Posterior cingulate gyrus (tissue), 11 donors: ENCODE data around the gene PITPNC1.
"Not testable (repeated sequence)": the region's sequence is repeated elsewhere in the genome, so short reads cannot be mapped to it uniquely, and the experiment has no call there.

Source experiments
- DNase-seq, 10 donors: peaks; one replicate each; pipeline versions ENCODE4 v3.0.0 to v3.0.0-alpha.2; 2020 to 2021; ENCODE audit warnings: mixed read lengths in 3 of 10
- intact Hi-C: fragments of 100-400 bp; cut with DNase I; formaldehyde crosslinking; loops from one replicate; pipeline ENCODE4 v1.15.1; 2023

The PITPNC1 gene

DNA sequence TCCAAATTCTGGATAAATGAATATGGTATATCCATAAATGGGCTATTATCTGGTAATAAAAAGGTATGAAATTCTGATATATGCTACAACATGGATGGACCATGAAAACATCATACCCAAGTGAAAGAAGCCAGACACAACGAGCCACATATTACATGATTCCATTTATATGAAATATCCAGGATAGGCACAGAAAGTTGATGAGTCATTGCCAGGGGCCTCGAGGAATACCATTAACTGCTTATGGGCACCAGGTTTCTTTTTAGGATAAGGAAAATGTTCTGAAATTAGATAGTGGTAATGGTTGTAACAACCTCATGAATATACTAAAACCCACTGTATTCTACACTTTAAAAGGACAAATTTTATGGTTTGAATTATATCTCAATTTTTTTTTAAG lies 123.2 kb downstream of the PITPNC1 start:
- no peak for DNase-seq
- intact Hi-C loops = no loop called here

GRCh38 chr17:67500677-67501300 lies 123.7 kb downstream of the PITPNC1 start:
- intact Hi-C loops = no loop called here

DNA sequence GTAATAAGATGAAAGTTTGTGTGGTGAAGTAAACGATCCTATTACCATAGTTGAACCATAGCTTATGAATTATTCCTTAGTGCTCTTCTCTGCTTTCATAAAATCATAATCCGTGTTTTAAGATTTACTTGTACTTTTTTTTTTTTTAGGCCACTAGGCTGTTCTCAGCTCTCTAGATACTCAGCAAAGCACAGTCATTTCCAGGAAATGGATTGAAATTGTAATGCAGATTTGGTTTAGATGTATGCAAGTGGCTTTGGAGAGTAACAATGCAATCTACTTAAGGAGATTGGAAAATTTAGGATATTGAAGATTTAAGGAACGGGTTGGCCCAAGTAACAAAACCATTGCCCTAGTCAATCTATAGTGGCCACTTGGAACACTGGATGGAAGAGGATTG lies 125.1 kb downstream of the PITPNC1 start:
- no peak for DNase-seq
- intact Hi-C loops = no loop called here

More at GRCh38 chr17:67500677-67501300, 123.7 kb downstream of the PITPNC1 start:
- DNase-seq = no peak

DNA sequence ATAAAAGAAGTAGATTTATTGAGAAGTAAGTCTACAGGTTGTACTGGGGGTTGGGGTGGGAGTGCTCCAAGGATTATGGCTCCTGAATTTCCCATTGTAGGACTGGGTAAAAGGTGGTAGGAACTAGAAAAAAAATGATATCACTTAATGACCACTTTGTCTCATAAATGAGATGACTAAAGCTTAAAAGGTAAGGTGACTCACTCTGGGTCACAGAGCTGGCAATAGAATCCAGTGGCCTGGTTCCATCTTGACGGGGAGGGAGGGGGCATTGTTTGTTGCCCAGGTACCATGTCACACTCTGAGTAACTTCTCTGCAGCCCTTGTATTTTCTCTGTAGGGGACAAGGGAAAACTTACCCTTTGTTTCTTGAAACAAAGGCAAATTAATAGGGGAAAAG lies 126.1 kb downstream of the PITPNC1 start:
- DNase-seq = no peak
- intact Hi-C loops = no loop called here

DNA sequence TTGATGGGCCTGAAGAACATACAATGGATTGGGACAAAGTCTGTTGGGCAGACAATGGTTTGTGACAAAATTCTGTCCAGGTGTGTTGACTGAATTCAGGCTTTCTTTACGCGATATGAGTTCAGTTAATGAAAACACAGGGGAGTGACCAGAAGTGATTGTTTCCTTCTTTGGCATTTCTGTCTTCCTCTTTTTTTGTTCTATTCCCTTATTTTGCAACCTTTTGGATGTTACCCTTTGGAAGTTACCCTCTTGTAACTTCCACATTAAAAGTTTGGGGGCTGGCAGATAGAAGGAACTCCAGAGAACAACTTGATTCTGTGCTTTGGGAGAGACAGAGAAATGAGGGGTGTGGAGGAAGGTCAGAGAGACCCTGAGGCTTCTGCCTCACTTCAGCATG lies 126.7 kb downstream of the PITPNC1 start:
- intact Hi-C loops = no loop called here
- DNase-seq = no peak

DNA sequence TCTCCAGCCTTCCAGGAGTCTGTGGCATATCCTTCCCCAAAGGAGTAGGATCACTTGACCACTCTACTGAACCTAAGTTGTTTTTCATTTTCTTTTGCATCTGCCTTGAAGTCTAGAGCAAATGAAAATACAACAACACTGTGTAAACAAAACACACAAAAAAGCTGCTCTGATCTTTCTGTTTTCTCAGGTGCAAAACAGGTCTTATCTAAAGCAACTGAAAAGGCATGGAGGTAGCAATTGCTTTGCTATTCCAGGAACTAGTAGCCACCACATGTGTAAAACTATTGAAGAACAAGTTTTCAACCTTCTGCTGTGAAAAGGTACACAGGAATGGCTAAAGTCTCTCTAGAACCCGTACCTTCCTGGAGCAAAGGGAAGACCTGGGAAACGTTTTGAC lies 127.1 kb downstream of the PITPNC1 start:
- intact Hi-C loops = no loop called here
- no peak for DNase-seq

DNA sequence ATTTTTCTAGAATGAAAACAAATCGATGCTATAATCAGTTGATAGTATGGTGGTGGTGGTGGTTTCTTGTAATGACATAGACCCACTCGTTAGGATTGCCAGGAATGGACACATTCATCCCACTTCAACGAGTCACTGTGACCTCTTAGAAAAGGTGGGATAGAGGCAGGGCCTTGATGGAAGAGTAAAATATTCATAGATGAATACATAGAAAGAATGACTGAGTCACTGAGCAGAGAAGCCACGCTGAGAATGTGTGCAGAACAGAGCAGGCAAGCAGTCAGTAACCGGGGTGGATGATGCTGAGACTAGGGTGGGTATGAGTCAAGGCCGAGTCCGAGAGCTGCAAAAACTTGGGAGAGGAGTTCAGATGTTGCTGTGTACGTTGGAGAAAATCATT lies 129.9 kb downstream of the PITPNC1 start:
- intact Hi-C loops = no loop called here
- DNase-seq = no peak

DNA sequence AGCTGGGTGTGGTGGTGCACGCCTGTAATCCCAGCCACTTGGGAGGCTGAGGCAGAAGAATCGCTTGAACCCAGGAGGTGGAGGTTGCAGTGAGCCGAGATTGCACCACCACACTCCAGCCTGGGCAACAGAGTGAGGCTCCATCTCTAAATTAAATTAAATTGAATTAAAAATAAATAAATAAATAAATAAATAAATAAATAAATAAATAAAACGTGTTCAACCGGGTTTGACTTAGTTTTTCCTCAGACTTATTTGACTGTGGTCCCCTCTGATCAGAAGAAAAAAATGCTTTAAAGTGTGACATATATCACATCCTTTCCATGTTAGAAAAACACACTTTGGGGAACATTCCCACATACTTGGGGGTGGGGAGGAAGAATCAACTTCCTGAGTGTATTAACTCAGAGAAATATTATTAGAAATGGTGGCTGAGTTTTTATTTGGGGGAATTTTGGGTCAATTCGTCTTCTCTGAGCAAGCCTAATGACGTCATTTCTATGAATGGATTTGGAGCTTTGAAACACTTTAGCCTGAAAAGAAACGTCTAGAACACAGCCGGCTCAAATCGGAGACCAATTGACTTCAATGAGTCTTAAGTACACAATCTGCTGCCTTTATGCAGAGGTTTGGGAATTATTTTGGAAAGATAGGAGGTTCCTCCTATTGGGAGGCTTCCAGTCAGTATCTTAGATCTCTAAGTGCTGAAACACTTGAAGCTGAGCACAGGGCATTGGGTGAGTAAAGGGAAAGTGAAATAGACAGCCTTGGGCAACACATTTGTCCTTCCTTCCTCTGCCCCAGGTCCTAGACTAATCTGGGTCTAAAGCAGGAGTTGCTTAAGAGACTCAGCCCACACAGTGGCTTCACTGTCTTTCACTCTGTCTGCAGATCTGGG lies 132.6 kb downstream of the PITPNC1 start:
- no peak for DNase-seq
- intact Hi-C loops = no loop called here

GRCh38 chr17:67511012-67511411 lies 133.9 kb downstream of the PITPNC1 start:
- intact Hi-C loops = no loop called here
- no peak for DNase-seq

- intact Hi-C loops = no loop called here
These were observed 134.7 kb downstream of the PITPNC1 start for GRCh38 chr17:67511804-67512203.

GRCh38 chr17:67514998-67515397 lies 137.9 kb downstream of the PITPNC1 start:
- DNase-seq = no peak
- intact Hi-C loops = no loop called here

More at GRCh38 chr17:67511804-67512203, 134.7 kb downstream of the PITPNC1 start:
- DNase-seq = no peak

GRCh38 chr17:67515490-67516083 lies 138.5 kb downstream of the PITPNC1 start:
- DNase-seq = no peak
- intact Hi-C loops = no loop called here

GRCh38 chr17:67516571-67516970 lies 139.5 kb downstream of the PITPNC1 start:
- intact Hi-C loops, DNase-seq: not testable (repeated sequence)

DNA sequence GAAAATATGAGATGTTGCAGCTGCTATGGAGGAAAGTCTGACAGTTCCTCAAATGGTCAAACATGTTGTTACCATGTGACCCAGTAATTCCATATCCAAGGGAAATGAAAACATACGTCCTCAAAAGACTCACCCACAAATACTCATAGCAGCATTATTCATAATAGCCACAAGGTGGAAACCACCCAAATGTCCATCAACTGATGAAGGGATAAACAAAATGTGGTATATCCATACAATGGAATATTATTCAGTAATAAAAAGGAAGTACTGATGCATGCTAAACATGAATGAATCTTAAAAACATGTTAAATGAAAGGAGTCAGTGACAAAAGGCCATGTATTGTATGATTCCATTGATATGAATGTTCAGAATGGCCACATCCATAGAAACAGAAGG lies 140.2 kb downstream of the PITPNC1 start:
- intact Hi-C loops = no loop called here
- DNase-seq = no peak

DNA sequence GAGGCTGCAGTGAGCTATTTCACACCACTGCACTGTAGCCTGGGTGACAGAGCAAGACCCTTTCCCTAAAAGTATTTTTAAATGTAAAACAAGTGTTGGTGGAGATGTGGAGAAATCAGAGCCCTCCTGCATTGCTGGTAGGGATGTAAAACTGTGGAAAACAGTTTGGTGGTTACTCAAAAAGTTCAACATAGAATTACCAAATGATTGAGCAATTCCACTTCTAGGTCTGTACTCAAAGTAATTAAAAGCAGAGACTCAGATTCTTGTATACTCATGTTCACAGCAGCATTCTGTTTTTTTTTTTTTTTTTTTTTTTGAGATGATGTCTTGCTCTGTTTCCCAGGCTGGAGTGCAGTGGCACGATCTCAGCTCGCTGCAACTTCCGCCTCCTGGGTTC lies 141.8 kb downstream of the PITPNC1 start:
- intact Hi-C loops = no loop called here
- DNase-seq = no peak

DNA sequence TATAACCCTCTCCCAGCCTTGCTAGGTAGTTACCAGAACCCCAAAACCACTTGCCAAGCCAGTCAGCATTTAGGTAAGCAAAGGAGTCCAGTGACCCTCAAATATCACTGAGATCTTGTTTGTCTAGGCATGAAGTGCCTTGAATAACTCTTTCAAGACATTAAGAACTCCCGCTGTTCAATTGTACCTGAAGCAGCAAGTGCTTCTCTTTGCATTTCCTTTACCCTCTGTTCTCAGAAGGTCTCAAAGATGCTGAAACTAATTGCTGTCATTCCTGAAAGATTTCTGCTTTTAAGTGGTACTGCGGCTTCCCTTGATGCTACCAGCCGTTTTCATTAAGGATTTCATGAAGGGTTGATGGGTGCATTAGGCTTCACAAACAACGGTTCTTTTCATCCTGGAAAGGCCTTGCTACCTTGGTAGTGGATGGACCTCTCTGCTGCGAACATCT lies 142.7 kb downstream of the PITPNC1 start:
- DNase-seq = no peak
- intact Hi-C loops = no loop called here

DNA sequence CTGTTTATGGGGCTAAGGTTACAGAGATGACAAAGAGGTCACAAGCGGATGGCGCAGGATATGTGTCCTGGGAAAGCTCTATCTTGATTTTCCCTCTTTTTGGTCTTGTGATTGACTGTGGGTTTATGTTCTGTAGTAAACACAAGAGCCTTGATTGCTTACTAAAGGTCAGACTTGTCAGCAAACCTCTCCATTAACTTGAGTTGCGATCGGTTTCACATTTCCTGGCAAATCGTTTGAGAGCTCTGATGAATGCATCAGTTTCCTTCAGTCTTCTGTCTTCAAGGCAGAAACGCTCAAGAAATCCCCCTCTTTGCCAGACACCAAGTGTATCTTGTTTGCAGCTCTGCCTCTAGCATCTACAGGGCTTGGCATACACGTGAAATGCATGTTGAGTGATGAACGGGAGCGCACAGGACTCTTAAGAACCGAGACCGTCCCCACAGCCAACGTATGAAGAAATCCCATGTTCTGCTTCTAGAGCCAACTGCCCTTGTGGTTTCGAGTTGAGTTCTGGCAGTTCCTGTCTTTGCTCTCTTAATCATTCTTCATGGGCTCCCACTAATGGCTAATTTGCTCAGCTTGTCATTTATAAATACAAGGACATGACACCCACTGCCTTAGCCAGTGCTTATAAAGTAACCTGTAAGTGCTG lies 143.3 kb downstream of the PITPNC1 start:
- intact Hi-C loops = no loop called here
- DNase-seq = no peak

DNA sequence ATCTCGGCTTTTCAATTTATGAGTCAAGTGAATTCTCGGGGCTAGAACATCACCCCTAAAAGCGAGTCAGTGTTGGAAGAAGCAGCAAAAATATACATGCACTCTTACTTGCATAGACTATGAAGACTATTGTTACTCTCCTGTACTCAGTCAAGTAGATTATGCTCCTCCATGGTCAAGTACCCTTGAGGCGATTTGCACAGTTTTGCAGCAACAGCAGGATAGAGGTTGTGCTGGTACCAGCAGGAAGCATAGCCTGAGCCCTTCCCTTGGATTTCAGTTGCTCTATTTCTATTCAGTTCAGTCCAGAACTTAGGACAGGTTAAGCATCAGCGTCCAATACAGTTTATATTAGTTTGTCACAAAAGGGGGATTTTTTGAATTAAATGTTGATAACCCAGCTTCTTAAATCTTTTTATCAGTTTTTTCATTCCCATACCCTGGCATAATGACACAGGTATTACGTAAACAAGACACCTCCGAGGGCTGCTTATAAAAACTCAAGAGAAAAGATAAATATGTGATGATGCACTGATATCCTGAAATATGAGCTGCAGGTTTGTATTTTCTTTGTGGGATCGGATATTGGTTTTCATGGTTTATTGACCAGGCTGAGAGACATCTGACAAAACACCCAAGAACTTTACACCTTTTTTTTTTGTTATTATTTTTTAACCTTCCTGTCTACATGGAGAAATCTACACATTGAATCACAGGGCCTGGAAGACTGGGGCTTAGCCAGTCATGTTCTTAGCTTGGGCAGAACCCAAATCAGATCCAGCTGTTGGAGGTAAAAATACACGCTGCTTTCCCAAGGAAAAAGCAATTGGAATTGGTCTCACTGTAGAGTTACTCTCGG lies 144.1 kb downstream of the PITPNC1 start:
- intact Hi-C loops = no loop called here

GRCh38 chr17:67521775-67522069 lies 144.6 kb downstream of the PITPNC1 start:
- no peak for DNase-seq
- intact Hi-C loops = no loop called here

More for the DNA sequence above, 144.1 kb downstream of the PITPNC1 start:
- no peak for DNase-seq

- intact Hi-C loops = no loop called here
These were observed 146.0 kb downstream of the PITPNC1 start for GRCh38 chr17:67523101-67523500.

More at GRCh38 chr17:67523101-67523500, 146.0 kb downstream of the PITPNC1 start:
- DNase-seq = no peak
